ENCODE results near the gene STK24. TPM values are rescaled to one million over a fixed set of nuclear protein-coding genes. Genes with fewer than 3 reads are reported as not detected.

STK24 gene
- total RNA-seq, 1 experiment from 2014 or later: 80.2 TPM

DNA sequence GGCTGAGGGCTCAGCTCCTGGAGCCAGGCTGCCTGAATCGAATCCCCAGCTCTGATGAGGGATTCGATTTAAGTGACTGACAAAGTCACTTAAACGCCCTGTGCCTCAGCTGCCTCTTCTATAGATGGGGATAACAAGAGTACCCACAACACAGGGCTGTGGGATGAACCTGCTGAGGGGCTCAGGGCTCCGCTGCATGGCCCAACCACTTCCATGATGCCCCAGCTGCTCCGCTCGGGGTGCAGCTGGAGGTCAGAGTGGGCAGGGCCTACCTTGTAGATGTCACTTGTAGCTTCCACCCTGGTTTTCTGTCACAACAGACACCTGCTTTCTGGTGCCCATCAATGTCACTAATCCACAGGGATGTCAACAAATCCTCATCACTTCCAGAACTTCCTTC lies 39.2 kb downstream of the STK24 start:
- DNase-seq: no peak
- Histone ChIP-seq H3K4me3 (no peak overlapping the region), H3K36me3 (no peaks in the 10 kb centered on the region), H3K27me3 (no peaks in the 10 kb centered on the region), H3K4me1 (no peaks in the 10 kb centered on the region), H3K9me3 (replicated peaks) (no peaks in the 10 kb centered on the region), H3K27ac (no peak overlapping the region)

DNA sequence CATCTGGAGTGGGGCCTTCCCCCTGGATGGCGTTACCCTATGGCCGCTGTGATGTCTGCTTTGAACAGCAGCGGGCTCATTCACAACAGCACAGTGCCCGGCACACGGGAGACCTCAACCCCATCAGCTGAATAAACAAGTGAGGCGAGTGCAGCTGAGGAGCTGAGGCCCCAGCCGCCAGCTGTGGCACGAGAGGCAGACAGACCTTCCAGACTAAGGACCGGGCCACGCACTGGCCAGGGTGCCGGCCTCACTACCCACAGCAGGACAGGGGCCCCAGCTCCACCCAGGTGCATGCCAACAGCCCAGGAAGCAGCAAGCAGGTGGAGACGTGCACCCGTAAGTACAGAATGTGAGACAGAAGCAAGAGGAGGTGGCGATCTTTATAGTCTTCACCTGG lies 39.6 kb downstream of the STK24 start:
- no peak for DNase-seq
- Histone ChIP-seq H3K36me3 (no peaks in the 10 kb centered on the region), H3K4me1 (no peaks in the 10 kb centered on the region), H3K27me3 (no peaks in the 10 kb centered on the region), H3K4me3 (no peak overlapping the region), H3K27ac (no peak overlapping the region), H3K9me3 (replicated peaks) (no peaks in the 10 kb centered on the region)

GRCh38 chr13:98536729-98537128 lies 40.2 kb downstream of the STK24 start:
- DNase-seq: no peak

GRCh38 chr13:98535501-98536354 lies 41.2 kb downstream of the STK24 start:
- H3K4me1 ChIP-seq: no peaks in the 10 kb centered on the region
- no peaks in the 10 kb centered on the region for H3K9me3 ChIP-seq (replicated peaks)
- no peak overlapping the region for H3K27ac ChIP-seq
- H3K4me3 ChIP-seq: no peak overlapping the region
- DNase-seq: no peak
- H3K36me3 ChIP-seq: peaks cover 4% of the 10 kb centered on the region; the same call in 1 of the 2 replicates
- H3K27me3 ChIP-seq: no peaks in the 10 kb centered on the region

More at GRCh38 chr13:98536729-98537128, 40.2 kb downstream of the STK24 start:
- Histone ChIP-seq H3K27ac (no peak overlapping the region), H3K4me1 (no peaks in the 10 kb centered on the region), H3K27me3 (no peaks in the 10 kb centered on the region), H3K9me3 (replicated peaks) (no peaks in the 10 kb centered on the region), H3K36me3 (no peaks in the 10 kb centered on the region), H3K4me3 (no peak overlapping the region)

- no peak overlapping the region for H3K27ac ChIP-seq
- H3K36me3 ChIP-seq: peaks cover 4% of the 10 kb centered on the region; the same call in 1 of the 2 replicates
- H3K9me3 ChIP-seq (replicated peaks): no peaks in the 10 kb centered on the region
- H3K4me3 ChIP-seq: no peak overlapping the region
- H3K4me1 ChIP-seq: no peaks in the 10 kb centered on the region
- no peaks in the 10 kb centered on the region for H3K27me3 ChIP-seq
- DNase-seq: no peak
Observed at GRCh38 chr13:98534821-98535220, 42.1 kb downstream of the STK24 start.

DNA sequence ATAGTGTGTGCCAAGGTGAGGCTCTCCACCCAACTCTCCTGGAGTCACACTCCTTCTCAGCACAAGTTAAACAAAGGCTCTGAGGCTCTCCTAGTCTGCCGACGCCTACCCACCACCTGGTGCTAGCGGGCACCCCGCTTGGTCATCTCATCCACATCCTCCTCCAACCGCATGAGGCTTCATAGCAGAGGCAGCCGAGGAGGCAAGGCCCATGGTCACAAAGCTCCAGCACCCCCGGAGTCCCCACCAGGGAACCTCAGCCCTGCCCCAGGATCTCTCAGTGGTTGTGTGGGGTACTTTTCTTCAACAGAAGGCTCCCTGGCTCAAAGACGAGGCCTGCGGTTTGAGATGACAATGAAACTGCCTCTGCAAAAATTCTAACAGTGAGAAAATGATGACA lies 43.0 kb downstream of the STK24 start:
- DNase-seq: no peak
- H3K36me3 ChIP-seq: peaks cover 4% of the 10 kb centered on the region; the same call in 1 of the 2 replicates
- H3K4me3 ChIP-seq: no peak overlapping the region
- no peaks in the 10 kb centered on the region for H3K27me3 ChIP-seq
- H3K9me3 ChIP-seq (replicated peaks): no peaks in the 10 kb centered on the region
- H3K4me1 ChIP-seq: no peaks in the 10 kb centered on the region
- no peak overlapping the region for H3K27ac ChIP-seq

GRCh38 chr13:98532254-98532653 lies 44.7 kb downstream of the STK24 start:
- no peaks in the 10 kb centered on the region for H3K27me3 ChIP-seq
- H3K27ac ChIP-seq: no peak overlapping the region
- H3K4me1 ChIP-seq: no peaks in the 10 kb centered on the region
- no peak for DNase-seq
- H3K36me3 ChIP-seq: peaks cover 4% of the 10 kb centered on the region; the same call in 1 of the 2 replicates
- no peak overlapping the region for H3K4me3 ChIP-seq
- no peaks in the 10 kb centered on the region for H3K9me3 ChIP-seq (replicated peaks)

DNA sequence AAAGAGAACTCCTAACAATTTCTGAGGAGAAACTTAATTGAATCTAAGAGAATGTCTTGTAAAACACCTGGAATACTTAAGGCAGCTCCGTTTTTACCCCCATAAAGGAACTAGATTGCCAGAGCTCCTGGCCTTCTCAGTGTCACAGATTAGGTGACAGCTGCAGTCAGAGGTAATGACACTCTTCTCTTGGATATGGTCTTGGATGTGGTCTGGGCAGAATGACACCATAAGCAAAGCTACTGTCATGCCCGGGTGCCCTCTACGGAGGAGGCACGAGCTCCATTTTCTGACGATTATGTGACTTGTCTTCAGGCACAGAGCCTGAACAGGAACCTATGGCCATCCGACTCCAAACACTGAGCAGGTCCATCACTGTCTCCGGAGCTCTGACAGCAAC lies 46.7 kb downstream of the STK24 start:
- no peak overlapping the region for H3K27ac ChIP-seq
- H3K27me3 ChIP-seq: no peaks in the 10 kb centered on the region
- no peaks in the 10 kb centered on the region for H3K9me3 ChIP-seq (replicated peaks)
- no peak overlapping the region for H3K4me3 ChIP-seq
- no peak for DNase-seq
- H3K36me3 ChIP-seq: peaks cover 4% of the 10 kb centered on the region; the same call in 1 of the 2 replicates
- H3K4me1 ChIP-seq: no peaks in the 10 kb centered on the region

DNA sequence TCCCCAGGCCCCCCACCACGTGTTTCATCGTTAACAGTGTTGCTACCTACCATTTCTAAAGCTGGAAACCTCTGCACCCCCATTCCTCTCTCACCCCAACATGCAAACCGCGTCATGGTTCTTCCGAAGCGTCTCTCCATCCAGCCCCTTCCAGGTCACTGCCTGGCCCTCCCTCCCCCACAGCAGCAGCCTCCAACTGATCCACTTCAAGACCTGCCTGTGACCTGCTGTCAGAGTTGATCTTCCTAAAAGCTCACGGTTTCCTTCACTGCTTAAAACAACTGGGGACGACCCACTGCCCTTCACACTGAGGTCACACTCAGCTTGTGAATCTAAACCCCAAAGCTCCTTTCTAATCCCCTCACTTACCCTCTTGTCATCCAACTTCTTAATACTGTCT lies 47.7 kb downstream of the STK24 start:
- no peaks in the 10 kb centered on the region for H3K9me3 ChIP-seq (replicated peaks)
- H3K27ac ChIP-seq: no peak overlapping the region
- H3K4me3 ChIP-seq: no peak overlapping the region
- no peaks in the 10 kb centered on the region for H3K4me1 ChIP-seq
- no peak for DNase-seq
- no peaks in the 10 kb centered on the region for H3K27me3 ChIP-seq
- peaks cover 4% of the 10 kb centered on the region; the same call in 1 of the 2 replicates for H3K36me3 ChIP-seq

DNA sequence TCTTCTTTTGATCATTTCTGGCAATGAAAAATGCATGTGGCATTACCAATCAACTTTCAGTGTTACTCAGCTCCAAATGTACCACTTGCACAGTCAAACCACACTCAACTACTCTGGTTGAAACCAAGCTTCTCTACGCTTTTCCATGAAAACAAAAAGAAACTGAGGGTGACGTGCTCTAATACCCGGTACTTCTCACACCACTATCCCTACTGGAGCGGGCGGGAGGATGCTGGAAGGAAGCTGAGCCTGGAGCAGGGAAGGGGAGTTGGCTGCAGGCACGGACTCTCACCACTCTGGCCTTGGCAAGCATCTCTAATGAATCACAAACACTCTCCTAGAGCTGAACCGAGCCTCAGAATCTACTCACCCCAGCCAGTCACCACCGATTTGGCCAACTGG lies 48.2 kb downstream of the STK24 start:
- Histone ChIP-seq H3K4me3 (no peak overlapping the region), H3K27me3 (no peaks in the 10 kb centered on the region), H3K36me3 (peaks cover 4% of the 10 kb centered on the region; the same call in 1 of the 2 replicates), H3K4me1 (no peaks in the 10 kb centered on the region), H3K27ac (no peak overlapping the region), H3K9me3 (replicated peaks) (no peaks in the 10 kb centered on the region)
- no peak for DNase-seq

DNA sequence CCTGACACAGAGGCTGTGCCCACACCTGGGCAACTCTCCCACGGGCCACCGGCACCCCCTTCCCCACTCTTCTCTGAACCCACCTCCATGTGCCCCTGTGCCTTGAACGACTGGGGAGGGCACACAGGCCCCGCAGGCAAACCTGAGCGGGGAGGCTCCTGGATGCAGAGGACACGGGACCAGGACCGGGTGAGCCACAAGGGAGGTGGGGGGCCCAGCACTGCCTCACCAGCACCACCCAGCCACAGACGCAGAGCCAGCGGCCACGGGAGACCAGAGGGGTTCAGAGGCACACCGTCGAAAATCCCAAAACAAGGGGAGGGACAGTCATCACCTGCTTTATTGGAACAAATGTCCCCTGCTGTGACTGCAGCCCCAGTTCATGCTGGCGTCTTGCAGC lies 49.4 kb downstream of the STK24 start:
- no peak overlapping the region for H3K27ac ChIP-seq
- H3K36me3 ChIP-seq: peaks cover 4% of the 10 kb centered on the region; the same call in 1 of the 2 replicates
- no peak overlapping the region for H3K4me3 ChIP-seq
- H3K9me3 ChIP-seq (replicated peaks): no peaks in the 10 kb centered on the region
- H3K4me1 ChIP-seq: no peaks in the 10 kb centered on the region
- no peaks in the 10 kb centered on the region for H3K27me3 ChIP-seq
- DNase-seq: no peak

DNA sequence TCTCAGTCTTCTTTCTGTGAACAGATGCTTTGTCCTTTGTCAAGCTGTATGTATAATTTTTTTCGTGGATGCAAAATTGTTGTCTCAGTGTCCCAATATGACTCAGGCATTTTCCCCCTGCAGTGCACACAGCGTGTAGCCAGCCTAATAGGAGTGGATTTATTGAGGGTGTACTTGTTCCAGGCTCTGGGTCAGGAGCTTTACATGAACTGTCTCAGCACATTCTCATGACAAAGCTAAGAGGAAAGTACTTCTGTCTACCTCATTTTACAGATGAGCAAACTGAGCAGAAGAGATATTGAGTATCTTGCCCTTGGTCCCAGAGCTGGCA lies 50.8 kb downstream of the STK24 start:
- DNase-seq: no peak
- Histone ChIP-seq H3K4me3 (no peak overlapping the region), H3K36me3 (peaks cover 4% of the 10 kb centered on the region; the same call in 1 of the 2 replicates), H3K9me3 (replicated peaks) (no peaks in the 10 kb centered on the region), H3K27me3 (no peaks in the 10 kb centered on the region), H3K27ac (no peak overlapping the region), H3K4me1 (no peaks in the 10 kb centered on the region)

DNA sequence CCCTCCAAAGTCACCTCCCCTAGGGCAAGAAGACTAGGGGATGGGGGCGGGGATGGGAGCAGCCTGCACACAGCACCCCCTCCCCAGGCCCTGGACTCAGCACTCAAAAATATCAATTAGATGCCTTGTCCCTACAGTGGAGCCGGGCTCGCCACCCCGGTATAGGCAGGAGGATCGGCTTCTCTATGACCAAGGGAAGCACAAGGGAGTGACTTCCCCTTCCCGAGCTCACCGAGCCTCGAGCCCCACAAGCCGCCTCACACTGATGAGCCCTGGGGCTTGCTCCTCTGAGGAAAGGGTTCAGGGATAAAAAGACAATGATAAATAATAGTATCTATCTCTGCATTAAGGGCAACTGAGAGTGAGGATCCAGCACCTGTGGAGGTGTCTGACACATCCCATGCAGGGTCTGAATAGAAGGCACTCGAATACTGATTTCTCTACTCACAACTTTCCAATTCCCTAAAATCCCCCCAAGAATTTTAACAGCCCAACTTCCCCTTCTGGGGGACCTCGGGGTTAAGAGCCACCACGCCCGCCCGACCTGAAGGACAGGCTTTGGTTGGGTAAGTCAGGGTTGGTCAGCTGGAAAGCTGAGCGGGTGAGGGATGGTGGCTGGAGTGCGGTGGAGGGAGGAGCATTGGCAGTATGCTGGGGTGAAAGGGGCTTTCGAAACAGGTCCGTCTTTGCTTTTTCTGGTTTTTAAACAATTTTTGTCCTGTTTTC lies 51.3 kb downstream of the STK24 start:
- Histone ChIP-seq H3K4me1 (peaks cover 3% of the 10 kb centered on the region), H3K27ac (no peak overlapping the region), H3K4me3 (no peak overlapping the region), H3K36me3 (no peaks in the 10 kb centered on the region; the same call in 1 of the 2 replicates), H3K27me3 (no peaks in the 10 kb centered on the region), H3K9me3 (replicated peaks) (no peaks in the 10 kb centered on the region)
- DNase-seq: no peak

GRCh38 chr13:98524793-98525192 lies 52.1 kb downstream of the STK24 start:
- no peak for DNase-seq
- H3K4me3 ChIP-seq: no peak overlapping the region
- no peak overlapping the region for H3K27ac ChIP-seq
- H3K27me3 ChIP-seq: no peaks in the 10 kb centered on the region
- H3K4me1 ChIP-seq: peaks cover 9% of the 10 kb centered on the region
- no peaks in the 10 kb centered on the region for H3K9me3 ChIP-seq (replicated peaks)
- H3K36me3 ChIP-seq: no peaks in the 10 kb centered on the region; the same call in 1 of the 2 replicates

GRCh38 chr13:98524391-98524790 lies 52.5 kb downstream of the STK24 start:
- Histone ChIP-seq H3K4me1 (peaks cover 12% of the 10 kb centered on the region), H3K36me3 (no peaks in the 10 kb centered on the region; the same call in 1 of the 2 replicates), H3K27me3 (no peaks in the 10 kb centered on the region), H3K4me3 (no peak overlapping the region), H3K9me3 (replicated peaks) (no peaks in the 10 kb centered on the region), H3K27ac (no peak overlapping the region)
- DNase-seq: no peak

All from SJCRH30 (cell line).